ENCODE results near the gene OR4C13. TPM values are rescaled to one million over a fixed set of nuclear protein-coding genes. Genes with fewer than 3 reads are reported as not detected.
A peak's percentile ranks its signal among the peaks of the same experiment; 100 is the strongest.
"Not testable (repeated sequence)": the region's sequence is repeated elsewhere in the genome, so short reads cannot be mapped to it uniquely, and the experiment has no call there.

Gene OR4C13
- total RNA-seq = not detected

GRCh38 chr11:49952091-49952490 is at the start of gene OR4C13:
OR4C13 (plus strand) TSS chr11:49952391; CDS start chr11:49952423, 32 bp downstream.
- DNase-seq = no peak
- H3K27ac Mint-ChIP-seq = no peak within 1 kb of the TSS
- ChIA-PET POLR2A (no interaction called here), CTCF (no interaction called here)
- no peak within 1 kb of the TSS for H3K4me3 Mint-ChIP-seq
- H3K9me3 Mint-ChIP-seq = peaks cover 19% of the 10 kb centered on the region
- H3K4me1 Mint-ChIP-seq = no peaks in the 10 kb centered on the region
- no peaks in the 10 kb centered on the region for H3K36me3 Mint-ChIP-seq (ENCODE audit: low read depth)
- H3K27me3 Mint-ChIP-seq = no peaks in the 10 kb centered on the region

GRCh38 chr11:49911516-49911915 is 40.7 kb upstream of the OR4C13 start:
- CTCF ChIA-PET; H3K36me3 Mint-ChIP-seq (ENCODE audit: low read depth); H3K27ac Mint-ChIP-seq; POLR2A ChIA-PET; DNase-seq; H3K27me3 Mint-ChIP-seq; H3K4me3 Mint-ChIP-seq; H3K4me1 Mint-ChIP-seq: not testable (repeated sequence)
- peaks cover 21% of the 10 kb centered on the region for H3K9me3 Mint-ChIP-seq

GRCh38 chr11:49948701-49949100 is 3.5 kb upstream of the OR4C13 start:
- POLR2A ChIA-PET; DNase-seq; H3K4me3 Mint-ChIP-seq; H3K4me1 Mint-ChIP-seq; CTCF ChIA-PET; H3K27ac Mint-ChIP-seq; H3K27me3 Mint-ChIP-seq; H3K36me3 Mint-ChIP-seq (ENCODE audit: low read depth): not testable (repeated sequence)
- H3K9me3 Mint-ChIP-seq = peaks cover 24% of the 10 kb centered on the region

GRCh38 chr11:49973439-49973838 is 21.2 kb downstream of the OR4C13 start:
- H3K27me3 Mint-ChIP-seq; POLR2A ChIA-PET; H3K27ac Mint-ChIP-seq; H3K4me3 Mint-ChIP-seq; CTCF ChIA-PET; H3K4me1 Mint-ChIP-seq; DNase-seq; H3K36me3 Mint-ChIP-seq (ENCODE audit: low read depth): not testable (repeated sequence)
- H3K9me3 Mint-ChIP-seq = peaks cover 10% of the 10 kb centered on the region

- POLR2A ChIA-PET; H3K27ac Mint-ChIP-seq; CTCF ChIA-PET; H3K9me3 Mint-ChIP-seq; H3K4me1 Mint-ChIP-seq; H3K4me3 Mint-ChIP-seq; H3K36me3 Mint-ChIP-seq (ENCODE audit: low read depth); H3K27me3 Mint-ChIP-seq; DNase-seq: not testable (repeated sequence)
These were observed 30.2 kb downstream of the OR4C13 start, which contains the start of gene OR4C12 for GRCh38 chr11:49982435-49982834. OR4C12 (minus strand) TSS chr11:49982535; CDS start chr11:49982501, 34 bp downstream.

GRCh38 chr11:49995565-49995964 is 43.4 kb downstream of the OR4C13 start:
- ChIA-PET POLR2A (no interaction called here), CTCF (no interaction called here)
- Mint-ChIP-seq H3K36me3 (ENCODE audit: low read depth) (no peaks in the 10 kb centered on the region), H3K4me1 (no peaks in the 10 kb centered on the region), H3K27me3 (no peaks in the 10 kb centered on the region), H3K9me3 (peaks cover 8% of the 10 kb centered on the region), H3K27ac (no peak overlapping the region), H3K4me3 (no peak overlapping the region)
- DNase-seq = peak; percentile 50

Other genes starting within 250 kb of the OR4C13 start
- not detected for gene OR4C12, start 30.1 kb downstream of the OR4C13 start, total RNA-seq
- gene OR4C45, start 80.5 kb downstream of the OR4C13 start, total RNA-seq = not detected

Measured in activated CD4-positive, alpha-beta T cell treated with anti-CD3 and anti-CD28 coated beads, Interleukin-2, amount 10 ng/mL, durations not matched to agents 7 days and 5 days (primary cell).